Activated gamma-delta T cell (primary cell): ENCODE measurements around the gene TTC7B.

Experiments
- DNase-seq: peaks from one replicate; lab custom pipeline; 2025; lab: John Stamatoyannopoulos, UW

Gene TTC7B

GRCh38 chr14:90511252-90511651 is 305.0 kb downstream of the TTC7B start:
- DNase-seq: no peak

GRCh38 chr14:90510159-90510558 is 306.1 kb downstream of the TTC7B start:
- DNase-seq: no peak

- DNase-seq: no peak
Observed at GRCh38 chr14:90509403-90509802, 306.8 kb downstream of the TTC7B start.

GRCh38 chr14:90508536-90509254 is 307.5 kb downstream of the TTC7B start:
- no peak for DNase-seq

GRCh38 chr14:90508036-90508435 is 308.2 kb downstream of the TTC7B start:
- no peak for DNase-seq

GRCh38 chr14:90507428-90507827 is 308.8 kb downstream of the TTC7B start:
- no peak for DNase-seq

GRCh38 chr14:90506748-90507147 is 309.5 kb downstream of the TTC7B start:
- no peak for DNase-seq

- DNase-seq: no peak
Observed at GRCh38 chr14:90505531-90505930, 310.7 kb downstream of the TTC7B start.

- DNase-seq: no peak
Observed at GRCh38 chr14:90504643-90505042, 311.6 kb downstream of the TTC7B start.

- no peak for DNase-seq
Observed at GRCh38 chr14:90503582-90503981, 312.6 kb downstream of the TTC7B start.

GRCh38 chr14:90502760-90503159 is 313.5 kb downstream of the TTC7B start:
- no peak for DNase-seq

- no peak for DNase-seq
Observed at GRCh38 chr14:90500665-90501370, 315.4 kb downstream of the TTC7B start.

GRCh38 chr14:90499908-90500664 is 316.1 kb downstream of the TTC7B start:
- DNase-seq: no peak

GRCh38 chr14:90499121-90499520 is 317.1 kb downstream of the TTC7B start:
- no peak for DNase-seq

- no peak for DNase-seq
Observed at GRCh38 chr14:90498198-90498597, 318.0 kb downstream of the TTC7B start.

- DNase-seq: no peak
Observed at GRCh38 chr14:90496379-90496778, 319.9 kb downstream of the TTC7B start.

- DNase-seq: no peak
Observed at GRCh38 chr14:90495357-90496276, 320.6 kb downstream of the TTC7B start.

GRCh38 chr14:90491911-90492531 is 324.2 kb downstream of the TTC7B start:
- no peak for DNase-seq

- DNase-seq: no peak
Observed at GRCh38 chr14:90491221-90491885, 324.9 kb downstream of the TTC7B start.

GRCh38 chr14:90490720-90491050 is 325.5 kb downstream of the TTC7B start:
- no peak for DNase-seq
